ENCODE results near the gene ANKS1B. TPM values are rescaled to one million over a fixed set of nuclear protein-coding genes. Genes with fewer than 3 reads are reported as not detected.

ANKS1B gene
- total and polyA plus RNA-seq, 2 of the 4 experiments (the other 2 are of a cell fraction) = 0.17 to 0.18 TPM

GRCh38 chr12:99453836-99454538 is 530.7 kb downstream of the ANKS1B start:
- H3K9me3 ChIP-seq (ENCODE audit: control insufficient read depth, insufficient read depth, low read length) = peaks cover 8% of the 10 kb centered on the region
- no peaks in the 10 kb centered on the region for H4K20me1 ChIP-seq (ENCODE audit: insufficient read depth, low read length)
- intact Hi-C loops (cut with micrococcal nuclease) = no loop called here
- H3K4me2 ChIP-seq (ENCODE audit: low read depth, low read length) = no peak overlapping the region
- no peaks in the 10 kb centered on the region for H3K4me1 ChIP-seq (ENCODE audit: control insufficient read depth, insufficient read depth, low read length)
- H3K27me3 ChIP-seq (ENCODE audit: control insufficient read depth, insufficient read depth, low read length) = no peaks in the 10 kb centered on the region
- H2AK5ac ChIP-seq (ENCODE audit: low read depth, low read length) = no peak overlapping the region
- no peaks in the 10 kb centered on the region for H3K9me1 ChIP-seq (ENCODE audit: insufficient read depth, low read length)
- no peak overlapping the region for H4K91ac ChIP-seq (ENCODE audit: insufficient read depth, low read depth, low read length)
- no peaks in the 10 kb centered on the region for H3K79me1 ChIP-seq (ENCODE audit: low read depth in 1 of 2, low read length in 2 of 2)
- no peak overlapping the region for H2AFZ ChIP-seq (replicated peaks; ENCODE audit: low read length, poor library complexity)
- ChIA-PET POLR2A (ENCODE audit: unreplicated experiment) (no interaction called here), CTCF (no interaction called here)
- H3K9ac ChIP-seq (ENCODE audit: low read depth, low read length) = no peak overlapping the region
- no peak overlapping the region for H4K5ac ChIP-seq (ENCODE audit: low read depth, low read length)
- TF ChIP-seq POLR2A (IDR thresholded peaks at IDR 0.05; ENCODE audit: low read depth, low read length) (no peak), RCOR1 (IDR thresholded peaks at IDR 0.05; ENCODE audit: insufficient replicate concordance, low read length) (no peak), MAZ (IDR thresholded peaks at IDR 0.05; ENCODE audit: borderline replicate concordance, low read depth, low read length) (no peak), SMC3 (IDR thresholded peaks at IDR 0.05; ENCODE audit: low read depth, low read length) (no peak), ELK1 (IDR thresholded peaks at IDR 0.05; ENCODE audit: borderline replicate concordance, low read depth, low read length) (no peak), CTCF (conservative IDR thresholded peaks at IDR 0.05; ENCODE audit: low read depth, low read length) (no peak), CHD1 (IDR thresholded peaks at IDR 0.05; ENCODE audit: low read depth, low read length) (no peak), BHLHE40 (IDR thresholded peaks at IDR 0.05; ENCODE audit: low read depth, low read length) (no peak), NFE2L2 (IDR thresholded peaks at IDR 0.05; ENCODE audit: low read depth, low read length) (no peak), MAFK (IDR thresholded peaks at IDR 0.05; ENCODE audit: low read depth, low read length) (no peak), RAD21 (IDR thresholded peaks at IDR 0.05; ENCODE audit: low read length) (no peak), MXI1 (IDR thresholded peaks at IDR 0.05; ENCODE audit: borderline replicate concordance, low read depth, low read length) (no peak), RFX5 (IDR thresholded peaks at IDR 0.05; ENCODE audit: low read depth, low read length) (no peak), FOS (IDR thresholded peaks at IDR 0.05; ENCODE audit: low read depth, low read length) (no peak)
- no peak overlapping the region for H2BK120ac ChIP-seq (ENCODE audit: low read depth, low read length)
- no peak overlapping the region for H3K27ac ChIP-seq (ENCODE audit: insufficient read depth, low read length)
- in situ Hi-C loops (cut with MboI; ENCODE audit: low sequenced_read_pairs) = no loop called here
- no peak overlapping the region for H3K4ac ChIP-seq (ENCODE audit: low read depth, low read length)
- no peaks in the 10 kb centered on the region for H3K36me3 ChIP-seq (ENCODE audit: control insufficient read depth, insufficient read depth, low read length)
- no TSS peak for BruUV-seq (replicated peaks)
- no peak overlapping the region for H3K4me3 ChIP-seq (ENCODE audit: insufficient read depth, low read depth, low read length)
- no peak for ATAC-seq (ENCODE audit: low read depth)
- DNase-seq = no peak
- no peak overlapping the region for H2BK20ac ChIP-seq (ENCODE audit: low read depth, low read length)
- WGBS, 2 experiments (ENCODE audit: extremely low coverage in 2 of 2, insufficient read length in 1 of 2) = 10% methylated on average over 1 of the region's 2 CpGs; no CpG with 5 or more reads in 1 of the 2 experiments
- no peak overlapping the region for H4K8ac ChIP-seq (ENCODE audit: low read depth in 2 of 2, low read length in 2 of 2)
- H2AK9ac ChIP-seq (replicated peaks; ENCODE audit: low read depth, low read length, poor library complexity) = no peak overlapping the region
- H3K14ac ChIP-seq (replicated peaks; ENCODE audit: low read depth, low read length) = no peak overlapping the region
- no peak overlapping the region for H2BK15ac ChIP-seq (ENCODE audit: low read depth, low read length)
- H3K23ac ChIP-seq (ENCODE audit: low read depth, low read length) = no peak overlapping the region
- H3K18ac ChIP-seq (ENCODE audit: low read depth, low read length) = no peak overlapping the region
- H3K56ac ChIP-seq (ENCODE audit: extremely low read depth, insufficient read depth, low read length) = no peak overlapping the region
- H2BK5ac ChIP-seq (ENCODE audit: low read depth, low read length, poor library complexity, severe bottlenecking) = no peak overlapping the region
- dilution Hi-C loops (cut with HindIII; ENCODE audit: low sequenced_read_pairs, unreplicated experiment) = no loop called here

Measured in IMR-90 (cell line).